NCI-H187 treated with DMSO at 0.1 percent for 48 hours (cell line): ENCODE data around the gene LTV1.
"Not testable (repeated sequence)": the region's sequence is repeated elsewhere in the genome, so short reads cannot be mapped to it uniquely, and the experiment has no call there.

Source experiments
- DNase-seq: peaks from one replicate; lab custom pipeline; 2025; lab: John Stamatoyannopoulos, UW

Gene LTV1

GRCh38 chr6:143842902-143843676 lies at the start of gene LTV1:
Gene LTV1 (plus strand): TSS chr6:143843338. CDS start chr6:143843478, 140 bp downstream.
- peak; percentile 35 for DNase-seq

GRCh38 chr6:143796551-143796950 lies 46.6 kb upstream of the LTV1 start:
- DNase-seq, result not testable (repeated sequence)

DNA sequence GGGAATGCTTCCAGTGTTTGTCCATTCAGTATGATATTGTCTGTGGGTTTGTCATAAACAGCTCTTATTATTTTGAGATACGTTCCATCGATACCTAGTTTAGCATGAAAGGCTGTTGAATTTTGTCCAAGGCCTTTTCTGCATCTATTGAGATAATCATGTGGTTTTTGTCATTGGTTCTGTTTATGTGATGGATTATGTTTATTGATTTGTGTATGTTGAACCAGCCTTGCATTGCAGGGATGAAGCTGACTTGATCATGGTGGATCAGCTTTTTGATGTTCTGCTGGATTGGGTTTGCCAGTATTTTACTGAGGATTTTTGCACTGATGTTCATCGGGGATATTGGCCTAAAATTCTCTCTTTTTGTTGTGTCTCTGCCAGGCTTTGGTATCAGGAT lies 44.7 kb upstream of the LTV1 start:
- DNase-seq, result not testable (repeated sequence)

DNA sequence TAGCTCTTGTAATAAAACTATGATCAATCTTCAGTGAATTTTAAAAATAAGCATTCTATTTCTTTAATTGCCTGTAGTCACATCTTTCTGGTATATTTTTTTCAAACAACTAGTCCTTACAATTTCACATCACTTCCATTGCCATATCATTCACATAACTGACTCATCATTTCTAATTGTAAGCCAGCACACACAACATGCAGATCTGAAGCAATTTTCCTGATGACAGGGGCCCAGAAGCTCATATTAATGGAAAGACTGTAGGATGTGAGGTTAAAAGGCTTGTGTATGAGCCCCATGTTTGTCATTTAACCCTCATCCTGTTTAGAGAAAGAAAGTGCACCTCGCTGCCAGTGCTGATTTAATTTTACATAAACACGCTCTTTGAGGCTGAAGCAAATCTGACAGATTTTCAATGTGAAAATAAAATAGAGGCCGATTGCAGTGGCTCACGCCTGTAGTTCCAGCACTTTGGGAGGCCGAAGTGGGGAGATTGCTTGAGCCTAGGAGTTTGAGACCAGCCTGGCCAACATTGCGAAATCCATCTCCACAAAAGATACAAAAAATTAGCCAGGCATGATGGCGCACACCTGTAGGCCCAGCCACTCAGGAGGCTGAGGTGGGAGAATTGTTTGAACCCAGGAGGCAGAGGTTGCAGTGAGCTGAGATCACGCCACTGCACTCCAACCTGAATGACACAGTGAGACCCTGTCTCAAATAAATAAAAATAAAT lies 40.1 kb upstream of the LTV1 start:
- no peak for DNase-seq

- no peak for DNase-seq
Measured at GRCh38 chr6:143803769-143804568, 39.2 kb upstream of the LTV1 start.

- DNase-seq, result no peak
Measured at GRCh38 chr6:143804835-143805239, 38.3 kb upstream of the LTV1 start.

DNA sequence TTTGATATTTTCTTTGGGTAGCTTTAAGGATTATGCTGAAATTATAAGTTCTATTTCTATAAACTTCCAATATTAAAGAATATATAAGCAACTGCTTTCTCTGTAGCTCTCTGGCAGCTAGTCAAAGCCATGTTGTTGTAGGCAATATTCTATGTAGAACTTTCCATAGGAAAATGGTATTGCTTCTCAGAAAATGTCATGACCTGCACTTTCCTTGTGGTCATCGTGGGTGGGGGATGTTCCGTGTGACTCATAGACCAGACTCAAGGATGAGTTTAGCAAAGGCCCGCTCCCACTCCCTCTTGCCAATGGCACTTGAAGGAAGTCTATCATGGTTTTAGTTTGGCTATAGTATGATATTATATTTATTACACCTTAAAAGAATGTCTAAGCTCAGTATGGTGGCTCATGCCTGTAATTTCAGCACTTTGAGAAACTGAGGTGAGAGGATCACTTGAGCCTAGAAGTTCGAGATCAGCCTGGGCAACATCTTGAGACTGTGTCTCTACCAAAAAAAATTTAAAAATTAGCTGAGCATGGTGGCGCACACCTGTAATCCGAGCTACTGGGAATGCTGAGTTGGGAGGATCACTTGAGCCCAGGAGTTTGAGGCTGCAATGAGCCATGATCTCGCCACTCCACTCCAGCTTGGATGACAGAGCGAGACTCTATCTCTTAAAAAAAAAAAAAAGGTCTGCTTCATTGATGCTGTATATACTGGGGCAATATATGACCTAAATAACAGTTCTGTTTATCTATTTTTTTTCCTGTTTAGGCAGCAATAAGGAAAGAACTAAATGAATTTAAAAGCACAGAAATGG lies 36.6 kb upstream of the LTV1 start:
- DNase-seq, result no peak

GRCh38 chr6:143807103-143807772 lies 35.9 kb upstream of the LTV1 start:
- no peak for DNase-seq

- DNase-seq, result no peak
Measured at GRCh38 chr6:143810745-143811144, 32.4 kb upstream of the LTV1 start.

GRCh38 chr6:143811501-143812157 lies 31.5 kb upstream of the LTV1 start:
- no peak for DNase-seq

- no peak for DNase-seq
Measured at GRCh38 chr6:143817621-143818020, 25.5 kb upstream of the LTV1 start.

DNA sequence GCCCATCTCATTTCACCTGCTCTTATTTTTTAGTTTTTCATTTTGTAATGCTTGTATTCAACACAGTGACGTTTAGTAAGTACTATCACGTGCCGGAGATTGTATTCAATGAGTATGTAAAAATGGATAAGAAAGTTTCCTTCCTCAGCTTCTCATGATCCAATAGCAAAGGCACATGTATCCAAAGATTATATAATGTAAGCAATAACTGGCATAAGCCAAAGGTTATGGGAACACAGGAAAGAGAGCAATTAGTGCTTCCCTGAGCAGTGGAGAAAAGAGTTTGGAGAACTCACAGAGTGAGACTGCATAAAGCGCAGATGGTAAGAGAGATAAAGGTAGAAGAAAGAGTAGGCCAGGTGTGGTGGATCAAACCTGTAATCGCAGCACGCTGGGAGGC lies 21.8 kb upstream of the LTV1 start:
- DNase-seq, result no peak

- DNase-seq, result no peak
Measured at GRCh38 chr6:143822584-143823024, 20.5 kb upstream of the LTV1 start.

DNA sequence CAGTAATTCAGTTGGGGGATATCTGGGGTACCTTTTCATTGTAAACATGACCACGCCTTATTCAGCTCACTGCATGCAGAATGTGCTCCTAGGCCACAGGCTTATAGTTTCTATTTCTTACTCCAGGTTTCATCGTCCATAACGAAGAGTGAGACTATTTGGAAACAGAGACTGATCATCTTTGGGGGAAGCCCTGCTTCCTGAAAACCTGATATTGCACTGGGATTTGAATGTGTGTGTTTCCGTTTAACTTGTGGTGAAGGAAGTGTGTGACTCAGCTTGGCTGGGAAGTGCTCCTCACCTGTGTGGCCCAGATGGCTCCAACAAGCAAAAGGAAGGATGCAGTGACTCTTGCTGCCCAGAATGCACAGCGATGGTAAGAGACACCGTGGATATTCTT lies 19.6 kb upstream of the LTV1 start:
- no peak for DNase-seq

- DNase-seq, result no peak
Measured at GRCh38 chr6:143828572-143828971, 14.6 kb upstream of the LTV1 start.

GRCh38 chr6:143836150-143836549 lies 7.0 kb upstream of the LTV1 start:
- DNase-seq, result no peak

GRCh38 chr6:143838395-143838794 lies 4.7 kb upstream of the LTV1 start:
- DNase-seq, result no peak

- no peak for DNase-seq
Measured at GRCh38 chr6:143839196-143839595, 3.9 kb upstream of the LTV1 start.

DNA sequence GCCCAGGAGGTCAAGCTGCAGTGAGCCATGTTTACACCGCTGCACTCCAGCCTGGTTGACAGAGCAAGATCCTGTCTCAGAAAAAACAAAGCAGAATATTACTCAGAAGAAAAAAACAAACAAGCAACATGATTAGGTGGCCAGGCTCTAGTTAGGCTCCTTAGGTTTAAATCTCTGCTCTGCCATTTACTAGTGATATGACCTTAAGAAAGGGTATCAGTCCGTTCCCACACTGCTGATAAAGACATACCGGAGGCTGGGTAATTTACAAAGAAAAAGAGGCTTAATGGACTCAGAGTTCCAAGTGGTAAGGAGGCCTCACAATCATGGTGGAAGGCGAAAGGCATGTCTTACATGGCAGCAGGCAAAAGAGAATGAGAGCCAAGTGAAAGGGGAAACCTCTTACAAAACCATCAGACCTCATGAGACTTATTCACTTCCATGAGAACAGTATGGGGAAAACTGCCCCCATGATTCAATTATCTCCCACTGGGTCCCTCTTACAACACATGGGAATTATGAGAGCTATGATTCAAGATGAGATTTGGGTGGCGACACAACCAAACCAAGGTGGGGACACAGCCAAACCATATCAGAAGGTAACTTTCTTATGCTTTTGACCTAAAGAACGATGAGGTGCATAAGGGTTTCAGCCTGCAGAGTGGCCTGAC lies 2.4 kb upstream of the LTV1 start:
- no peak for DNase-seq

DNA sequence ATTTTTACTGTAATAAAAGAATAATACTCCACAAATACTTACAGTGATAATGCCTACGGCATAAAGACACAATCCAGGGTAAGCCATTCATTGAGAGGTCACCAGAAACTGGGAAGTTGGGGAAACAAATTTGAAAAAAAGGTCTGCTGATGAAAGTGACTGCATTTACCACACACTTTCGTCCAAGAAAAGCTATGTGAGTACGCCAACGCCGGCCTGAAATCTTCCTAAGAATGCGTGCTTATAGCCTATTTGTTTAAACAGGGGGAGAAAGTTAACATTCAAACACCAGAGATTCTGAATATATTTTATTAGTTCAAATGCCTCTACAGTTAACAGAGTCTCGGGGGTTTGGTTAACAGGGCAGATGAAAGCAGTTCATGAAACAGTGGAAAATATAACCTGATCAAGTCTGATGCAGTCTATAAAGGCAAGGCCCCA lies 657 bp upstream of the LTV1 start:
- DNase-seq, result no peak
